Neural cell (in vitro differentiated cells): ENCODE results near the gene FASTK. TPM values are rescaled to one million over a fixed set of nuclear protein-coding genes. Genes with fewer than 3 reads are reported as not detected.
A peak's percentile ranks its signal among the peaks of the same experiment; 100 is the strongest.

ENCODE experiments used
- H2AFZ ChIP-seq: fragments of 200-600, 300-800 bp; sonication (generic), shearing (Covaris generic); 2 replicates; pipeline ENCODE4 v1.6.0; 2014; ENCODE audit warnings: low read depth, mild to moderate bottlenecking, antibody characterized with exemption, low read length, moderate library complexity
- H3F3A ChIP-seq: fragments of 200-600 bp; shearing (Covaris generic); 2 replicates; pipeline ENCODE4 v1.6.1; 2016; ENCODE audit warnings: mild to moderate bottlenecking, moderate library complexity, mixed read lengths, antibody characterized with exemption, low read length; ENCODE audit not compliant: insufficient read depth, poor library complexity, severe bottlenecking
- H3K27ac ChIP-seq: fragments of 200-600, 300-800 bp; sonication (generic), shearing (Covaris generic); 2 replicates; pipeline ENCODE4 v1.5.1; 2014; ENCODE audit warnings: mild to moderate bottlenecking, low read length, moderate library complexity
- H3K27me3 ChIP-seq: fragments of 300-800, 200-600 bp; sonication (generic), shearing (Covaris generic); 2 replicates; pipeline ENCODE4 v1.6.0; 2014; ENCODE audit warnings: mild to moderate bottlenecking, low read depth, low read length, moderate library complexity; ENCODE audit not compliant: insufficient read depth
- H3K36me3 ChIP-seq: fragments of 300-800, 200-600 bp; sonication (generic), shearing (Covaris generic); 2 replicates; pipeline ENCODE4 v1.5.1; 2014; ENCODE audit warnings: mild to moderate bottlenecking, antibody characterized with exemption, low read length, moderate library complexity; ENCODE audit not compliant: insufficient read depth
- H3K4me2 ChIP-seq: fragments of 300-800, 200-600 bp; sonication (generic), shearing (Covaris generic); 2 replicates; pipeline ENCODE4 v1.6.0; 2014; ENCODE audit warnings: mild to moderate bottlenecking, low read length
- H3K4me3 ChIP-seq: fragments of 300-800, 200-600 bp; sonication (generic), shearing (Covaris generic); 2 replicates; pipeline ENCODE4 v1.5.1; 2014; ENCODE audit warnings: mild to moderate bottlenecking, low read length, moderate library complexity
- H3K79me2 ChIP-seq: fragments of 200-600 bp; shearing (Covaris generic); replicated peaks from 2 replicates; pipeline ENCODE4 v1.6.0; 2014; ENCODE audit warnings: mild to moderate bottlenecking, low read length, moderate library complexity; ENCODE audit not compliant: insufficient read depth
- H3K9ac ChIP-seq: fragments of 300-800, 200-600 bp; sonication (generic), shearing (Covaris generic); 2 replicates; pipeline ENCODE4 v1.6.1; 2016; ENCODE audit warnings: mild to moderate bottlenecking, low read length, mixed read lengths
- H3K9me2 ChIP-seq: fragments of 200-600 bp; shearing (Covaris generic); 2 replicates; pipeline ENCODE4 v1.6.1; 2016; ENCODE audit warnings: mild to moderate bottlenecking, low read length, mixed read lengths; ENCODE audit not compliant: insufficient read depth
- H3K9me3 ChIP-seq: fragments of 200-600, 300-800 bp; sonication (generic), shearing (Covaris generic); 2 replicates; pipeline ENCODE4 v1.6.1; 2016; ENCODE audit warnings: mild to moderate bottlenecking, mixed run types, low read length, moderate library complexity, mixed read lengths
- H4K20me1 ChIP-seq: fragments of 200-600 bp; shearing (Covaris generic); 2 replicates; pipeline ENCODE4 v1.6.1; 2016; ENCODE audit warnings: mild to moderate bottlenecking, mixed run types; ENCODE audit not compliant: insufficient read depth
- CTCF ChIP-seq: fragments of 450-650 bp; IDR thresholded peaks from 2 replicates; pipeline ENCODE4 v1.5.1; 2014; ENCODE audit warnings: antibody characterized with exemption, mild to moderate bottlenecking, moderate library complexity; ENCODE audit not compliant: poor library complexity, severe bottlenecking
- EP300 ChIP-seq: fragments of 450-650 bp; conservative IDR thresholded peaks from 2 replicates; pipeline ENCODE4 v1.6.1; 2014; ENCODE audit warnings: antibody characterized with exemption, mild to moderate bottlenecking, moderate library complexity; ENCODE audit not compliant: poor library complexity, severe bottlenecking
- EZH2 ChIP-seq: fragments of 200-600, 300-800 bp; shearing (Covaris generic), sonication (generic); IDR thresholded peaks from 2 replicates; pipeline ENCODE4 v1.6.1; 2014; ENCODE audit warnings: antibody characterized with exemption, low read length, borderline replicate concordance, mild to moderate bottlenecking; ENCODE audit not compliant: insufficient read depth, poor library complexity, severe bottlenecking
- MXI1 ChIP-seq: fragments of 450-650 bp; conservative IDR thresholded peaks from 2 replicates; pipeline ENCODE4 v1.6.1; 2014; ENCODE audit warnings: antibody characterized with exemption, mild to moderate bottlenecking; ENCODE audit not compliant: poor library complexity, severe bottlenecking
- POLR2AphosphoS5 ChIP-seq: IDR thresholded peaks from 2 replicates; pipeline ENCODE4 v1.6.1; 2012
- RAD21 ChIP-seq: fragments of 450-650 bp; conservative IDR thresholded peaks from 2 replicates; pipeline ENCODE4 v1.6.1; 2014; ENCODE audit warnings: antibody characterized with exemption, mild to moderate bottlenecking, moderate library complexity
- REST ChIP-seq: IDR thresholded peaks from 2 replicates; pipeline ENCODE4 v1.6.1; 2012; ENCODE audit warnings: borderline replicate concordance
- SMC3 ChIP-seq: fragments of 450-650 bp; conservative IDR thresholded peaks from 2 replicates; pipeline ENCODE4 v1.6.1; 2014; ENCODE audit warnings: antibody characterized with exemption, mild to moderate bottlenecking, moderate library complexity; ENCODE audit not compliant: poor library complexity
- TAF1 ChIP-seq: IDR thresholded peaks from 2 replicates; pipeline ENCODE4 v1.6.1; 2012; ENCODE audit warnings: low read depth
- polyA plus RNA-seq: library from polyadenylated mRNA; depleted of rRNA; stranded (reverse); fragments of >200 nt; gene quantifications from 2 replicates; pipeline ENCODE4 v1.2.3, GENCODE V29; 2014

The FASTK gene
- polyA plus RNA-seq, 1 donor from 2014 or later = 147 TPM

GRCh38 chr7:151081170-151082101 lies 827 bp upstream of the FASTK start:
- Histone ChIP-seq H3K9me2 (no peaks in the 10 kb centered on the region), H3K79me2 (peaks cover 13% of the 10 kb centered on the region), H3K27me3 (no peaks in the 10 kb centered on the region), H3K4me2 (peak overlapping the region; percentile 30), H3K9ac (peak overlapping the region; percentile 85), H3K27ac (no peak overlapping the region), H3K36me3 (no peaks in the 10 kb centered on the region), H3K9me3 (no peaks in the 10 kb centered on the region), H2AFZ (no peak overlapping the region), H3K4me3 (peak overlapping the region; percentile 91), H4K20me1 (no peaks in the 10 kb centered on the region), H3F3A (no peaks in the 10 kb centered on the region)
- TF ChIP-seq RAD21 = no peak
- TF ChIP-seq REST = no peak
- TF ChIP-seq POLR2AphosphoS5 = no peak
- no peak for TF ChIP-seq SMC3
- no peak for TF ChIP-seq EP300
- no peak for TF ChIP-seq MXI1
- TF ChIP-seq EZH2 = no peak
- TF ChIP-seq TAF1 = no peak
- TF ChIP-seq CTCF = no peak

- Histone ChIP-seq H3F3A (no peaks in the 10 kb centered on the region), H3K9me2 (no peaks in the 10 kb centered on the region), H3K27me3 (no peaks in the 10 kb centered on the region), H3K27ac (peak overlapping the region; percentile 78), H3K9me3 (no peaks in the 10 kb centered on the region), H3K4me3 (peak overlapping the region; percentile 91), H3K4me2 (peak overlapping the region; percentile 74), H3K79me2 (peaks cover 13% of the 10 kb centered on the region), H4K20me1 (no peaks in the 10 kb centered on the region), H2AFZ (peak overlapping the region; percentile 51), H3K36me3 (no peaks in the 10 kb centered on the region), H3K9ac (peak overlapping the region; percentile 85)
- TF ChIP-seq RAD21 = no peak
- TF ChIP-seq CTCF = peak; percentile 12
- TF ChIP-seq MXI1 = no peak
- TF ChIP-seq SMC3 = no peak
- no peak for TF ChIP-seq EZH2
- TF ChIP-seq POLR2AphosphoS5 = no peak
- peak; percentile 59 for TF ChIP-seq TAF1
- TF ChIP-seq REST = no peak
- TF ChIP-seq EP300 = no peak
Measured at GRCh38 chr7:151080067-151080521, 515 bp downstream of the FASTK start.
